ENCODE measurements around the gene NKD2.

DNA sequence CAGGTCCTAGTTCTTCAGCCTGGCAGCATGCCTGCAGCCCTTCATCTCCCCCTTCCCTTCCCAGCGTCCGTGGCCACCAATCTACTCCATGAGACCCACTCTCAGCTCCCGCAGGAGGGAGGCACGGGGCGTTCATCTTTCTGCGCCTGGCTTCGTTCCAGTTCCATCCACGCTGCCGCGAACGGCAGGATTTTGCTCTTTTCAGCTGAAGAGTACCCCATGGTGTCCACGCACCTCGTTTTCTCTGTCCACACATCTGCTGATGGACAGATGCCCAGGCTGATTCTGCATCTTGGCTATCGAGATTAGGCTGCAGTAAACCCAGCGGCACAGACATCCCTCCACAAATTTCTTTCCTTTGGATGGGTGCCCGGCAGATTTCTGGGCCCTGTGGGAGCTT is 30.5 kb upstream of the NKD2 start:
- TF ChIP-seq, protein P1, sequence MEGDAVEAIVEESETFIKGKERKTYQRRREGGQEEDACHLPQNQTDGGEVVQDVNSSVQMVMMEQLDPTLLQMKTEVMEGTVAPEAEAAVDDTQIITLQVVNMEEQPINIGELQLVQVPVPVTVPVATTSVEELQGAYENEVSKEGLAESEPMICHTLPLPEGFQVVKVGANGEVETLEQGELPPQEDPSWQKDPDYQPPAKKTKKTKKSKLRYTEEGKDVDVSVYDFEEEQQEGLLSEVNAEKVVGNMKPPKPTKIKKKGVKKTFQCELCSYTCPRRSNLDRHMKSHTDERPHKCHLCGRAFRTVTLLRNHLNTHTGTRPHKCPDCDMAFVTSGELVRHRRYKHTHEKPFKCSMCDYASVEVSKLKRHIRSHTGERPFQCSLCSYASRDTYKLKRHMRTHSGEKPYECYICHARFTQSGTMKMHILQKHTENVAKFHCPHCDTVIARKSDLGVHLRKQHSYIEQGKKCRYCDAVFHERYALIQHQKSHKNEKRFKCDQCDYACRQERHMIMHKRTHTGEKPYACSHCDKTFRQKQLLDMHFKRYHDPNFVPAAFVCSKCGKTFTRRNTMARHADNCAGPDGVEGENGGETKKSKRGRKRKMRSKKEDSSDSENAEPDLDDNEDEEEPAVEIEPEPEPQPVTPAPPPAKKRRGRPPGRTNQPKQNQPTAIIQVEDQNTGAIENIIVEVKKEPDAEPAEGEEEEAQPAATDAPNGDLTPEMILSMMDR (conservative IDR thresholded peaks at IDR 0.05) = no peak
- no peak for TF ChIP-seq EZH2 (IDR thresholded peaks at IDR 0.05; ENCODE audit: low read depth)
